Stimulated activated CD8-positive, alpha-beta memory T cell treated with anti-CD3 and anti-CD28 coated beads, Interleukin-4, amount 100 ng/mL, for 24 hours (primary cell): ENCODE data around the gene CAPRIN2.

Experiments used
- DNase-seq: peaks from one replicate; pipeline ENCODE4 v3.0.0-alpha.2; 2020; ENCODE audit warnings: low read depth

Gene CAPRIN2

DNA sequence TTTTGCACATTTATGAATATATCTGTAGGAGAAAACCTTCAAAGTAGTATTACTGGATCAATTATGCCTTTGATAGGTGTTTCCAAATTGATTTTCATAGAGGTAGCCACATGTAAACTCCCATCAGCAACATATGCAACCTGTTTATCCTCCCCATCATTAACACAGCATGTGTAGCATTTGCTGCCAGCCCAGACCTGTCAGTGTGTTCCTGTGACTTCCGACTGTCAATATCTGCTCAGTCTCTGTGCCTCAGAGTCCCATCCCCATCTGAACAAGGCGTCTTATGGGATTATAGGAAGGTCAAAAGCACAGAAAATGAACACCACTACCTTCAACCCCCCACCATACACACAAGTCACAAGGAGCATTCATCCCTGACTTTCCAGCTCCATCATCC, 9.5 kb upstream of the CAPRIN2 start:
- no peak for DNase-seq

- DNase-seq, result no peak
Observed at GRCh38 chr12:30763053-30763452, 8.3 kb upstream of the CAPRIN2 start.

DNA sequence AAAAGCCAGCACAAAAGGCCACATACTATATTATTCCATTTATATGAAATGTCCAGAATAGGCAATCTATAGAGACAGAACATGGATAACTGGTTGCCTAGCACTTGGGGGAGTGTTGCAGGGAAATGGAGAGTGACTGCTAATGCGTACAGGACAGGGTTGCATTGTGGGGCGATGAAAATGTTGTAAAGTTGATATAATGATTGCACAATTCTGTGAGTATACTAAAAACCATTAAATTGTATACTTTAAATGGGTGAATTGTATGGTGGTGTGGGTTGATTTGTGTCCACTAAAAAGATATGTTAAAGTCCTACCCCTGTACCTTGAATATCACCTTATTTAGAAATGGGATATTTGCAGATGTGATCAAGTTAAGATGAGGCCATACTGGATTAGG, 7.0 kb upstream of the CAPRIN2 start:
- DNase-seq, result no peak

DNA sequence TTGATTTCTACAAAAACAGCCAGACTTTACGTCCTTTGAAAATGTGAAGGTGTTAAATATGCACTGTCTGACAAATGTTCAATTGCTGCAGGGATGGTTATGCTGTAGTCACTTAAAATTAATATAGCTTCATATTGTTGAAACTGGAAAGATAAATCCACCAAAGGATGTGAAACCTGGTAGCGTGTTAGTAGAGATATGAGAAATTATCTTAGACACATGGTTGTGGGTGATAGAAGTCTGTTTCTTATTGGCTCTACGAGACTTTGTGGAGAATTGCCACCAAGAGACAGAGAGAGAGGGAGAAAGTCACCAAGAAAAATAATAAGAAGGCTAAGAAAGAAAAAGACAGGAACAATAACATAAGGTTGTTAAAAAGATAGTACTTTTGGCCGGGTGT, 2.6 kb upstream of the CAPRIN2 start:
- DNase-seq, result no peak

DNA sequence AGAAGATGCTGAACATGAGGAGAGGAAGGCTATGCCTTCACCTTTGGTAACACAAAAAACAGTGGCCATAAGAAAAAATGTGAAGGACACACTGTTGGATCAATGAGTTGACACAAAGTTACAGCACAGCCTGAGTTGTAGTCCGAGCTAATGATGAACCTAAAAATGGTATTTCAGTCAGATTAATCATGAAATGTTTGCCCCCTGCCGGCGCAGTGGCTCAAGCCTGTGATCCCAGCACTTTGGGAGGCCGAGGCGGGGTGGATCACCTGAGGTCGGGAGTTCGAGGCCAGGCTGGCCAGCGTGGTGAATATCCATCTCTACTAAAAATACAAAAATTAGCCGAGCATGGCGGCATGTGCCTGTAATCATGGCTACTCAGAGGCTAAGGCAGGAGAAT, 1.3 kb upstream of the CAPRIN2 start:
- DNase-seq, result no peak

- DNase-seq, result no peak
Observed at GRCh38 chr12:30755395-30755762, 628 bp upstream of the CAPRIN2 start.

- DNase-seq, result no peak
Observed at GRCh38 chr12:30754383-30754749, 385 bp downstream of the CAPRIN2 start.

- DNase-seq, result no peak
Observed at GRCh38 chr12:30753751-30754382, 884 bp downstream of the CAPRIN2 start.

DNA sequence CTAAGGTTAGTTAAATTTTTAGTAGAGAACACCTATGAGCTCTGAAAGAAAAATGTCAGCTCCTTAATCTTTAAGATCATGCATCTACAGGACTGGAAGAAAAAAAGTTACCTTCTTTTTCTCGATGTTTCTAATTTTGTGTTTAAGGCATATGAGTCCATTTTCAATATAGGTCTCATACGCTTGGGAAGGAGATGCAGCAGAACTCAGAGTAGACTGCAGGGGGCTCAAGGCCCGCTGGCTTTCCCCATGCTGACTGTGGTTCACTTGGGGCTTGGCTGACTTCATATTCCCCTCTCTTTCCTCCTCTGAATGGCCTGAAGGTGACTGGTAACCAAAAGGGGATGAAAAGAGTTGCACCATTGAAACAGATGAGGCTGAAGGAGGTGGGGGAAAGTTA, 1.5 kb downstream of the CAPRIN2 start:
- DNase-seq, result no peak

DNA sequence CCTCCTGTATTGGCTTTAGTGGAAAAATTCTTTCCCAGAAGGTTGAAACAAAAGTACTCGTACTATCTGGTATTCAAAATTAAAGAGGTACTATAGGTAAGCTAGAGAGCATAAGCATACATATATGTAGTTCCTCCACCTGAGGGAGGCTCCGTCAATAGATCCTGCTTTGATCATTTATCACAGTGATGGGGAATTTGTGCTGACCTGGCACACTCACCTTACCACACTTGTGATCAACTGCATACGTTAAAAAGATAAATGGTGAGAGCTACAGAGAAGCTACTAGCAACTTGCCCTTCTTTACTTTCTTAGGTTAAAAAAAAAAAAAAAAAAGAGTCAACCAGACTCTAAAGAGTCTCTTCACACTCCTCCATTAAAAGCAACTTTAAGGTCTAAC, 2.5 kb downstream of the CAPRIN2 start:
- no peak for DNase-seq

- no peak for DNase-seq
Observed at GRCh38 chr12:30748147-30748546, 6.6 kb downstream of the CAPRIN2 start.

DNA sequence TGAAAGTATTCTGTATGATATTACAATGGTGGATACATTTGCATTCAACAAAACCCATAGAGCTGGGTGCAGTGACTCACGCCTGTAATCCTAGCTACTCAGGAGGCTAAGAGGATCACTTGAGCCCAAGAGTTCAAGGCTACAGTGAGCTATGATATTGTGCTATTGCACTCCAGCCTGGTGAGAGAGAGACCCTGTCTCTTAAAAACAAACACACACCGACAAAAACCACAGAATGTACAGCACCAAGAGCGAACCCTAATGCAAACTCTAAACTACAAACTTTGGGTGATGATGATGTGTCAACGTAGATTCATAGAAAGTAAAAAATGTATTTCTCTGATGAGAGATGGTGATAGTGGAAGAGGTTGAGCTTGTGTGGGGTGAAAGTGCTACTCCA, 8.6 kb downstream of the CAPRIN2 start:
- no peak for DNase-seq

DNA sequence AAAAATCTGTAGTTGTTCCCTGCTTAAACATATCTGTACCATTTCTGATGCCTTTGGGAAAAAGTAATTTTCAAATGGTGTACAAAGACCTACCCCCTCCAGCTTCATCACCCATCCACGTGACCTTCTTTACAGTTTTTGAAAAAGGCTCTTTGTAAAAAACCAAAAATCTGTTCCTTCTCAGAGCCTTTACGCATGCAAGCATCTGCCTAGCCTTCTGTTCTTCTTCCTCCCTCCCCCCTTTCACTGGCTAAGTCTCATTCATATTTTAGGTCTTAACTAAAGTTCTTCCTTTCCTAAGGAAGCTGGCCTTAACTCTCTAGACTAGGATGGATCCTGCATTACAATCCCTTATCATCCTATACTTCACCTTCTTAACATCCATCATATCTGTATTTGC, 10.4 kb downstream of the CAPRIN2 start:
- no peak for DNase-seq

- no peak for DNase-seq
Observed at GRCh38 chr12:30740274-30740673, 14.5 kb downstream of the CAPRIN2 start.

- no peak for DNase-seq
Observed at GRCh38 chr12:30739020-30739419, 15.7 kb downstream of the CAPRIN2 start.

GRCh38 chr12:30732954-30733637, 21.7 kb downstream of the CAPRIN2 start:
- no peak for DNase-seq

GRCh38 chr12:30730011-30730410, 24.7 kb downstream of the CAPRIN2 start:
- no peak for DNase-seq

DNA sequence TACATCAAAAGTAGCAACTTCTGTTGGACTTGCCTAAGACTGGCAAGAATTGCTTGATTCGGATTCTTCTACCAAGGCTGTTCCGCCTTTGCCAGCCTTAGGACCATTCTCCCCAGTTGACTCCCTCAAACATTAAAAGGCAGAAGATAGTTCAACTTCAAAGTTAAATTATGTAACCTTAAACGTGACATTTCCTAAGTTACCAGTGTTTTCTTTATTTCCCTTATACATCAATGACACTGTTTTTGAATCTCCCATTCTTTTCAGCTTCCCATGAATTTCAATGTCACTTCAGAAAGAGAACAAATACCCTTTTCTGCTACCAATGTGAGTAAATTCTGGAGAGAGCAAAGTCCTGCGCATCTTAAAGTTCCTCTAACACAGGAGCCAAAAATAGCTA, 25.2 kb downstream of the CAPRIN2 start:
- DNase-seq, result no peak

GRCh38 chr12:30726647-30727046, 28.1 kb downstream of the CAPRIN2 start:
- DNase-seq, result no peak

- DNase-seq, result no peak
Observed at GRCh38 chr12:30725739-30726138, 29.0 kb downstream of the CAPRIN2 start.

- no peak for DNase-seq
Observed at GRCh38 chr12:30719060-30719459, 35.7 kb downstream of the CAPRIN2 start.

DNA sequence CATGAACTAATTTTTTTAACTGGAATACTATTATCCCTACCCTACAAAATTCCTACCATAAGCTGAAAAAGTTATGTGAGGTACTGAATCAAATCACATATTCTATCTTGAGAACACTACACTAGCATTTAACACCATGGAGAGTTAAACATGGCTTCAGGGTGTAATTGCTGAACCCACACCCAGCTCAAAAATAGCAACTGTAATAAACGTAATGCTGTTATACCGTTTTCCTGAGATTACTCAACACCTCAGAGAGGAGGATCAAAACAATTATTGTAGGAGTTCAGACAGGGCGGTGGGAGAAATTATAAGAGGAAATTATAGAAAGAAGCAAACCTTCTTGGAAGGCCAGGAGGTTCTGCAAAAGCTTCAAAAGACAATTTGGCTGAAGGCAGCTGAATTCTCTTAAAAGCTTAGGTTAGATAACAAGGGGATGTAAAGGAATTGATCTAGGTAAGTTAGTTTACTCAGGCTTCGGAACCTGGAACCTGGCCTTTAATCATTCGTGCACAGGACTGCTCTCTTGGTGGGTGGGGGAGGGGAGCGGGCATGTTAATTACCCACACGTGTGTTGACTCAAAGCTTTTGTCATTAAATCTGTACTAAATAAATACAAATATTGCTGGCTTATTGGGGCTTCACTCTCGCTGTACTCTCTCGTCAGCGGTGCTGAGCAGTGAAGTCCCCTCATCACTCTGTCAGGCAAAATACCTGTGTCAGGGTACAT, 47.0 kb downstream of the CAPRIN2 start:
- DNase-seq, result no peak

DNA sequence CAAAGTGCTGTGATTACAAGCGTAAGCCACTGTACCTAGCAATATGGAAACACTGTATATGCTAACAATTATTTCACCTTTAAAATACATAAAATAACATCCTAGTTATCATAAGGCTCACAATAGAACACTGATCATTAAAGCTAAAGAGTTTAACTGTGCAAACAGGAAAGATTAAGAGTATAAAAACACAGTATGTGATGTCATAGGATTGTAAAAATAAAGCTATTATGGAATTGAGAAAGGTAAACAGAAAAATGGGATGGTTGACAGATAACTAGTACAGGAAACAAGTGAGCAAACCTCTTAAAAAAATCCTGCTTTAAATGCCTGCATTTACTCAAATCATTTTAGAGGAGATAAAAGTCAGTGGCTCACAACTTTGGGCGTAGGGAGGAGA, 48.3 kb downstream of the CAPRIN2 start:
- DNase-seq, result no peak

- no peak for DNase-seq
Observed at GRCh38 chr12:30701056-30701455, 53.7 kb downstream of the CAPRIN2 start.
